T-helper 1 cell (primary cell): Measurements from ENCODE around the gene SLC5A10.
A peak's percentile ranks its signal among the peaks of the same experiment; 100 is the strongest.

ENCODE experiments used
- DNase-seq, 5 donors: peaks; one replicate each; pipeline ENCODE4 v3.0.0-alpha.2; 2012 to 2020

The SLC5A10 gene

DNA sequence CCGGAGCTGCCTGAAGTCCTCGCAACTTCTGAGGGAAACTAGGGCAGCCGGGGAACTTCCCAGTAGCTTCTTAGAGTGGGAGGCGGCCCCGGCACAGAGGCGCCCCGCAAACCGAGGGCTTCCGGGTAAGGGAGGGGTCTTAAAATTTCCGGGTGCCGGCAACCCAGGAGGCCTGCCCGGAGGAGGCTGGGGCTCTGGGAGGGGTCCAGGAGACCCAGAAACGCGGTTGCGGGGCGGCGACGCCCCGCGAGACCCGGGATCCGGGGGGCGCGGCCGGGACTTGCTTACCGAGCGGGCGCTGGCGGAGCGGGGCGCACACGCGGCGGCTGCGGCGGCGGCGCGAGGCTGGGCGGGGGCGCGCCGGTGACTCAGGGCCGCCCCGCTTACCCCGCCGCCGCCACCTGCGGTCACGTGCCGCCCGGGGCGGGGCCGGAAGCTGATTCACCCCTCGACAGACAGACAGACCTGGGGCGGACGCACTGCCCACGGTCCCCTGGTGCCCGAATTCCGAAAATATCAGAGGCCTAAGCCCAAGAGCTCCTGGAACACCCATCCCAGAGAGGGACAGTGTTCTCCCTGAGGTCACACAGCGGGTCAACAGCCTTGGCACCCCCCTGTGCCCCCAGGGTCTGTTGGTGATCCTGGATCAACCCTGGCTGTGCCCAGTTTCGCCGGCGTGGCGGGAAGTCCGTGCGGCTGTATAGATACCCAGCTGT lies 52.6 kb downstream of the SLC5A10 start, which contains the start of gene FAM83G:
Gene FAM83G, minus strand, starts transcription at position 344 of the 716 bp plus-strand sequence. CDS start 723 bp downstream, outside the sequence.
- DNase-seq = peak; percentile 72 to 84 (median 80)

DNA sequence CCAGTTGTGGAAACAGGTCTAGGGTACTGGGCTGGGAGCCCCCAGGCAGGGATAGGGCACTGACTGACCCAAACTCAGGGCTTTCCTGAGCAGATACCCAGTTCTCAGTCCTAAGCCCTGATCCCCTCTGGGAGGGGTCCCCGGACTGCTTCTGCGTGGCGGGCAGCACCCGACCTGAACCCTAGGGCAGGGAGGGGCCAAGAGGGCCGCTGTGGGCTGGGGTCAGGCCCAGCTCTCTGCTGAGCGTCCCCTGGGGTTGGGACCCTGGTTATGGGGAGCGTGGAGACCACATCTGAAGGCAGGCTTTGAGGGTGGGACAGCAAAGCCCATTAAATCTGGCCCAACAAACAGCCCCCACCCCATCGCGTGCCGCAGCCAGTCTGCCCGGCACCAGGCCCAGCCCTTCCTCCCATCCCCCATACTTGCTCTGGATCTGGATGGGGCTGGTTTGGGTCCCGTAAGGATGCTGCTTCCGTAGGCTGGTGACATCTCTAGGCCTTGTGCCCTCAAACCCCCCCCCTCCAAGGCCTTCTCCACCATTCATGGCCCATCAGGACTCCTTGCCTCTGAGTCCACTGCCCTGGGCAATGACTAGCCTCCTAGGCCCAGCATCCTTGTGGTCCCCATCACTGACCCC lies 53.3 kb downstream of the SLC5A10 start:
- no peak for DNase-seq

DNA sequence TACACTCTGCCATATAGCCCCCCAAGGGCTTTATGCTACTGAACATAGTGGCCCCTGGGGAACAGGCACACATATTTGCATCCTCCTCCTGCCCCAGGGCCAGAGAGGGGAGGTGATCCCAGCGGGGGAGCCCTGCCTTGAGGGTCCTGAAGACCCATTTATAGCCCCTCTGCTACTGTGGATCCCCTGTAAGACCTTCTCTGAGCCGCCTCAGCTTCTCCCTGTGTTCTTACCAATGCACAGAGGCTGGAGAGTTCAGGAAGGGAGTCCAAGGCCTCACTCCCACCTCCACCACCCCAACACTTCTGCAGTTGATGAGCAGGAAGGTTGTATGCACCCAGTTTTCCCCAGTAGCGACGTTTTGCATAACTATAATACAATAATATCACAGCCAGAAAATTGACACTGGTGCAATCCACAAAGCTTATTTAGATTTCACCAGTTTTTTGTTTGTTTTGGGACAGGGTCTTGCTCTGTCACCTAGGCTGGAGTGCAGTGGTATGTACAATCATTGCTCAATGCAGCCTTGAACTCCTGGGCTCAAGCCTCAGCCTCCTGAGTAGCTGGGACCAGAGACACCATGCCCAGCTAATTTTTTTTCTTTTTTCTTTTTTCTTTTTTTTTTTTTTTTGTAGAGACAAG lies 53.9 kb downstream of the SLC5A10 start:
- DNase-seq = no peak

DNA sequence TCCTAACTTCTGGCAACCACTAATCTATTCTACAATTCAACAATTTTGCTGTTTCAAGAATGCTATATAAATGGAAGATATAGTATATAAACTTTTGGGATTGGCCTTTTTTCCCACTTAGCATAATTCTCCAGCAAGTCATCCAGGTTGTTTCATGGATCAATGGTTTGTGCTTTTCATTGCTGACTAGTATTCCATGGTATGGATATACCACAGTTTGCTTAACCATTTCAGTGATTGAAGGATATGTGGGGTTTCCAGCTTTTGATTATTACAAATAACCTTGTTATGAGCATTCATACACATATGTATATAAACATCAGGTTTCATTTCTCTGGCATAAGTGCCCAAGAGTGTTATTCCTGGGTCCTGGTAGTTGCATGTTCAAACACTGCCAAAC lies 54.7 kb downstream of the SLC5A10 start:
- DNase-seq = no peak

DNA sequence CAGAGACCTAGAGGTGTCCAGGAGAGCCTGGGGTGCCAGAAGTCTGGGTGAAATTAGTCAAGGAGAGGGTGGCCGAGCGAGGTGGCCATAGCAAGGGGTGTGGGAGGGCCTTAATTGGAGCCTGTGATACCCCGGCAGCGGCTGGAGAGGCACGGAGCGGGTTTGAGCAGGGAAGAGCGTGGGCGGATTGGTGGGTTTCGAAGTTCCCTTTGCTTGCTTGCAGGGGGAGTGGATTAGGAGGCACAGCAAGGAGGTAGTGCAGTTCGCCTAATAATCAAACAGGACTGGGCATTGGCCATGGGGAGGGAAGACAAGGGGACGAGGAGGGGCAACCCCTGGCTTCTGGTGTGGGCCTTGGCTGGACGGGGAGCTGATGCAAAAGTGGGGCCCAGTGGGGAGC lies 58.0 kb downstream of the SLC5A10 start:
- no peak for DNase-seq

DNA sequence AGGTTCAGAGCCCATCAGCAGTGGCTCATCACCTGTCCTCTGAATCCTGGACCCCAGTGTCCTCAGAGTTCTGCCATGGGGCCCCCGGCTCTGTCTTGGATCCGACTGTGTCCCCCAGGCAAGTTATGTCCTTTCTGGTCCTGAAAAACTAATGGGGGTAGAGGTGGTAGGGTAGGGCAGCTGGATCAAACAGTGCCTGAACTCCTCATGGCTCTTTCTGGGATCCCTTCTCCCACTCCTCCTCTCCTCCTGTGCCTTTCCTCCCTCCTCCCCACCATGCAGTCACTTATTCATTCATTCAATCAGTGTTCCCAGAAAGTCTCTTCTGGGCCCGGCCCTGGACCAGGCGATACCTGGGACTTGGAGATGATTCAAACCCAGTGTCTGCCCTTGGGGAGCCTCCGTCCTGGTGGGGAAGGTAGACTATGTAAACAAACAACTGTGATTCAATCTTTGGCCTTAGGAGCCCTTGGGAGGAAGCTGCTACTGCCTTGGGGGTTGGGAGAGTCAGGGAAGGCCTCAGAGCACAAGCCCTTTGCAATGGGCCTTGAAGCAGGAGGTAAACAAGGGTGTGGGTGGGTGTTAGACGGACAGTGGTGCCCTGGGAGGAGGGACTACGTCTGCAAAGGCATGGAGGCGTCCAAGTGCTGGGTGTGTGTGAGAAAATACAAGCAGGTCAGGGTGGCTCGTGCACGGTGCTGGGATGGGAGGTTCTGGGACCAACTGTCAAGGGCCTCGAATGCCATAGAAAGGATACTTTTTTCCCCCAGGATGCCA lies 59.0 kb downstream of the SLC5A10 start:
- DNase-seq = no peak

DNA sequence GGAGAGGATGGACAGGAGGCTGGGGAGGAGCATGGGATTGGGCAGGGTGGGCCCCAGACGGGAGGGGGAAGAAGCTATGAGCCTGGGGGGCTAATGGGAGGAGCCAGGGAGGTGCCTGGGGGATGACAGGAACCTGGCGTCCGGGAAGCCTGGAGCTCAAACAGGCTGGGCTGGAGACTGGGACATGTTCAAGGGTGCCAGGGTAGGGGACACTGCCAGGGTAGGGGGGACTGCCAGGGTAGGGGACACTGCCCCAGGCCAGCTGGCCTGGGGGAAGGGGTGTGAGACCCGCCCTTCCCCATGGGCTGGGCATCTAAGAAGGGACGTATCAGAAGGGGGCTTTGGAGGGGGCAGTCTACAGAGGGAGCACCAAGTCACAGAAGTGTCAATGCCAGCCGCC lies 59.6 kb downstream of the SLC5A10 start:
- no peak for DNase-seq

DNA sequence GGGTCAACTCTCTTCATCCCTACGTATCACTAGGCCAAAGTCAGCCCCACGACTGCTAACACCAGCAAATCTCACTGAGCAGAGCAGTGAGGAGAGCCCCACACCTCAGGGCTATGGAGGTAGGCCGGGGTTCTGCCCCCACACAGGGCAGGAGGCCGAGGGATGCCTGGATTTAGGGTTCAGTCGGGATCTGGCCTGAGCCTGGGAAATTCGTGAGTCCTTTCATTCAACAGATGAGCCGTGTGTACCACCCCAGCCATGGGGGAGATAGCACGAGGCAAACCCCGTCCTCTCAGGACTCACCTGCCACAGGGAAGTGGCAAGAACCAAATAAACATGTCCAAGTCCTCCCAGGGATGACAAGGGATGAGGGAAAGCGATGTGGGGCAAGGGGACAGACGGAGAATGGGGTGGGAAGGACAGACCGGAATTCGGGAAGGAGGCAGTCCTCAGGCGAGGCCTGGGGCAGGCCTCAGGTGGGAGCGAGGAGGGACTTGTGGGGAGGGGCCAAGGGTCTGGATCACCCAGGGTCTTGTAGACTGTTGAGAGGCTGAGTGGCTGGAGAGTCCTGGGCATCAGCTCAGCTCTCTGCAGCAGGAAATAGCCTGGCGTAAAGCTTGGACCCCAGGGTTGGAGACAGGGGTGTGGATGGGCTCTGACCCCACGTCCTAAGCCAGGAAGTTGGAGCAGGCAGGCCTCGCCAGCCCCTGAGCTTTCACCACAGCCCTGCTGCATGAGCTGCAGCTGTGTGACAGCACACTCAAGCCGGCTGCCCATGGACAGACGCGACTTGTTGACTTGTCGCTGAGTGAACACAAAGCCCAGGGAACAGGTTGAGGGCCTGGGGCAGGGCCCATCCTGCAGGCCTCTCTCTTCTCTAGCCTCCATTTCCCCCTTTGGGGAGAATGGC lies 60.5 kb downstream of the SLC5A10 start:
- no peak for DNase-seq

DNA sequence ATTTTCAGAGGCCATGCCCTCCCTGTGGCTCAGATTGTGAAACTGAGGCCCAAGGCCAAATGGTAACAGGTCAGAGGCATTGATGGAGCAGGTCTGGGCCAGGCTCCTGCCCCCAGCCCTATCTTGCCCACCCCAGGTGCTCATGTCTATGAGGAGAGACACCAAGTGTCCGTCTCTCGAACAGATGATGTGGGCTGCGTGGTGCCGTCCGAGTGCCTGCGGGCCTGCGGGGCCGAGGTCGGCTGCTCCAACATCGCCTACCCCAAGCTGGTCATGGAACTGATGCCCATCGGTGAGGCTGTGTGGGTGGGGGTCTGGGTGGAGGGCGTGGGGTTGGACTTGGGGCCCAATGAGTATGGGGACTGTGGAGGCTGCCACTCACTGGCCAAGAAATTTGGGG lies 61.3 kb downstream of the SLC5A10 start:
- no peak for DNase-seq

DNA sequence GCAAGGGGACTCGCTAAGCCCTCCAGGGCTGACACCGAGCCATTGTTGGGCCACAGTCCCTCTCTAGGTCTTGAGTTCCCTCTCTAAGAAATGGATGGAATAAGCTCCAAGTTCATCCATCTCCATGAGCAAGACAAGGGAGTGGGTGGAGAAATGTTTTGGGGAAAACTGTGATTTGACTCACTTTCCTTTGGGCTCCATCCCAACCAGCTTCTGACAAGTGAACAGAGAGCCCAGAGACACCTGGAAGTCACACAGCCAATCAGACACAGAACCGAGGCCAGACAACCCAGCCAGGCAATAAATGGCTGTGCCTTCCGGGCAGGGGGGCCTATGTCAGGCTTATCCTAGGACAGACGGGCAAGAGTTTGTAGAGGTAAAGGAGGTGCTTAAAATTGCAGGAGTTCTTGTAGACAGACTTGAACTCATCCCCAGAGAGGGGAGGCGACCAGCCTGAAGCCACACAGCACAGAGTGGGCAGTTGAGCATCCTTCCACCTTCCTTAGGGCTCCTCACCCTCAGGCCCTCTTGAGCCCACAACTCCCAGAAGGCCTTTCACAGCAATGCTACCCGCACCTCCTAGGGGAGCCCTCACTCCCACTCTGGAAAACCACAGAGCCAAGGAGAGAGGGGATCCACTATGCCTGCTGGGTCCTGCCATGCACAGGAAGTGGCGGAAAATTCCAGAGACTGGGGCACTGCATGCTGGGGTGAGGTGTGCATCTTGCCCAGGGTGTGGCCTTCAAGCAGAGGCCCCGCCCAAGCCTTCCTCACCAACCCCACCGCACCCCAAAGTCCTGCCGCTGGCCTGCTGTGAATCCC lies 62.1 kb downstream of the SLC5A10 start:
- DNase-seq = no peak

DNA sequence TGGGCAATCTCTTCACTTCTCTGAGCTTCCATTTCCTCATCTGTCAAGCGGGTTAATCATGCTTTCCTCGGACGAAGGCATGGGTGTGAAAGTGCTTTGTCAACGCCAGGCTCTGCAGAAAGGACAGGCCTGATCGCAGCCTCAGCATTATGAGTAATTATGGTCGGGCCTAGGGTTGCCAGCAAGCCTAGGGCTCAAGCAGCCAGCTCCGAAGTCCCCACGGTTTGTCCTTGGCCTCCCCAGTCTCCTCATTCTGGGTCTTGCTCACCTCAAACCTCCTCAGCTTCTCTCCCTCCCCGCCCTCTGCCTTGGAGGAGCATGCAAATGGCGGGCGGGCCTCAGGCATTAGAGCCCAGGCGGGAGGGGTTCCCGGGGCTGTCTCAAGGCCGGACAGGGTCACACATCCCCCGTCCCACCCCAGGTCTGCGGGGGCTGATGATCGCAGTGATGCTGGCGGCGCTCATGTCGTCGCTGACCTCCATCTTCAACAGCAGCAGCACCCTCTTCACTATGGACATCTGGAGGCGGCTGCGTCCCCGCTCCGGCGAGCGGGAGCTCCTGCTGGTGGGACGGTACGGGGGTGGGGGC lies 62.8 kb downstream of the SLC5A10 start:
- no peak for DNase-seq

DNA sequence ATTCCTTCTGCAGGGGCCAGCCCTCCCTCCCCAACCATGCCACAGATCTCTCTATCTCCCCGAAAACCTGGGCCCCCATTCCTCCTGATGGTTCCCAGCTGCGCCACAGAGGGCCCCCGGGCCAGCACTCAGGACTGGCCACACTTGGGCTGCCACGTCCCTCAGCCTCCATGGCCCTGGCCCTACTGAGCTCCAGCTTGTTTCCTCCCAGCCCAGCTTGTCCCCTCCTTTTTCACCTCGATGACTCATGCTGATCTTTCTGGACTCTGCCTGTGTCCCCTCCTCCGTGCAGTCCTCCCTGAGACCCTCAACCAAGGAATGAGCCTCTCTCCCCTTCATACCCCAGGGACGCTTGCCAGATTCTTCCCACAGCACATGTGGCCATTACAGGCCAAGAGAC lies 63.5 kb downstream of the SLC5A10 start:
- no peak for DNase-seq

DNA sequence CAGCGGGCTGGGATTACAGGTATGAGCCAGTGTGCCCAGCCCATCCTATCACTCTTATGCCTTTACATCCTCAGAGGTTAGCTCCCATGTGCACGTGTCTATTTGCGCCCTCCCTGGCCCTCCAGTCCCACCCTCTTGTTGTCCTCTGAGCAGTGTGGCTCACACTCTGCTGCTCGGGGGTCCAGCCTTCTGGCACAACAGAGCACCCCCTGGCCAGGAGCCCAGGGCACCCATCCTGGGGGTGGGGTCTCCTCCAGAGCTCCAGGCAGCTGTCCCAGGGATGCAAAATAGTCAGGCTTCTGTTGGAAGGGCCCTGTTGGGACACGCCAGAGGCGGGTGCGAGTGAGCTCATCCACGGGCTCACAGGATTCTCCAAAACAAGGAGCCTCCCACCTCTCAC lies 64.3 kb downstream of the SLC5A10 start:
- DNase-seq = no peak

DNA sequence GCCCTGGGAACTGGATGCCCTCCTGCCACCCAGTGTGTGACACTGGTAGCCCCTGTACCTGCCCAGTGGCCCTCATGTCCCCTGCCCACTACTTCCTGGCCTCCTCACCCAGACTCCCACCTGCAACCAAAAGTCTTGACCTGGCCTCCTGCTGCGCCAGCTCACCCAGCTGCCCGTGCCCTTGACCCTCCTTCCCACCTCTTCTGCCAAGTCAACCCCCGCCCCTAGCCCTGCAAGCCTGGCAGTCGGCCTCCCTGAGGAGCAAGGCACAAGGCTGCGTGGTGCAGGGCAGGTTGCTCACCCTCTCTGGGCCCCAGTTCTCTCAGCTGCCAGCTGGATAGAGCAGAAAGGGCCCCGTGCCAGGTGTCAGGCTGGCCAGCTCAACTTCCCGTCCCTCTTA lies 64.9 kb downstream of the SLC5A10 start:
- no peak for DNase-seq

DNA sequence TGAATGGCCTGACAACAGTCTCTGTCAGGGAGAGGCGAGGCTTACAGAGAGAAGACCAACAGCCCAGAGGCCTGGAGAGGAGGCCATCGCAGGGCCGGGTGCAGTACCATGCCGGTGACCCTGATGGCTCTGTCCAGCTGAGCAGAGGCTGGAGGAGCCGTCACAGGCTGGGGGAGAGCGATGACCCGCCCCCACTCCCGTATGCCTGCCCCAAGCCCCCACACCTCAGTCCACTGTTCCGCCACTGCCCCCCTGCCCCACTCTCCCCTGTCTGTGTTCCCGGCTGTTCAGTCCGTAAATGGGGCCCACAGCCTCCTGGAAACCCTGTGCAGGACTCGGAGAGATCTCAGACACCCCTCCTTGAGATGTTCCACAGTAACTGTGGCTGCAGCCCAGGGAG lies 65.4 kb downstream of the SLC5A10 start:
- no peak for DNase-seq

DNA sequence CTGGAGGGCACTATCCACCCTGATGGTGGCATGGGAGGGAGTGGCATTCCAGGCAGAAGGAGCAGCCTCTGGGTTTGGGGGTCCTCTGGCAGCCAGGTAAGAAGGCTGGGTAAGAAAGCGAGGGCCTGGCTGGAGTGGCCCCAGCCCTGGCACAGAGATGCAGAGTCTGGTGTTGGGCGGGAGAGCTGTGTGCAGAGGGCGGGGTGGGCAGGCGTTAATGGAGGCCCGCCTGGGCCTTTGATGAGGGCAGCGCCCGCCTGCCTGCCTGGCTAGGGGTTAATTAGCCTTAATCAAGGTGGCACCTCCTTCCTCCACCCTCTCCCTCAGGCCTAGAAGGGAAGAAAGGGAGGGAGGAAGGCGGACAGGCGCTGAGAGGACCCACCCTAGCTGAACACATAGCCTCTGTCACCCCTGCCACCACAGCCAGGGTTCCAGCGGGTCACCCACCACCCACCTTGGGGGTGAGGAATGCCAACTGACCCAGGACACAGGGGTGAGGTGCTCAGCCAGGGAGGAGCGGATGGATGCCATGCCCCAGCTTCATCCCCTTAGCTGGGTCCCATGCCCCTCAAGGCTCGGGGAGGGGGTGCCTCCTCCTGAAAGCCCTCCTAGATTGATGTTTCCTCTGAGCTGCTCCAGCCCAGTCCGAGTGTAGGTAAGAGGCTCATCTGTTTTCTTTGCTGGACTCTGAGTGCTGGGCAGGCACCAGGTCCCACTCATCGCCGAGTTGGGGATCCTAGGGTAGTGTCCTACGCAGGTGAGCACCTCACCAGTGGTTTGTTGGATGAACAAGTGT lies 66.0 kb downstream of the SLC5A10 start:
- DNase-seq = no peak

DNA sequence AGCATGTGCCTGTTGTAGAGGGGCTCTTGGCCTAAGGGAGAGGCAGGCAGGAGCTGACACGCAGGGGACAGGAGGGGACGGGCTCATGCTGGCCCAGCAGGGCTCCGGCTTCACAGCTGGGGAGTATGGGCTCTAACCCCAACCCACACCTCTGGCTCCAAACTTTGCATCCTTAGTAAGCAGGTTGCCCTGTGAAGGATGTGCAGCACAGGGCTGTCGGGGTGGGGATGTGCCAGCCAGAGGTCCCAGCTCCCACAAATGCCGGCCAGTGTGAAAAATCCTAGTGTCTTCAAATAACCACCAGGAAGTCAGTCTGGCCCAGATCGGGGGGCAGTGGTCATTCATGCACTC lies 66.6 kb downstream of the SLC5A10 start:
- DNase-seq = no peak

DNA sequence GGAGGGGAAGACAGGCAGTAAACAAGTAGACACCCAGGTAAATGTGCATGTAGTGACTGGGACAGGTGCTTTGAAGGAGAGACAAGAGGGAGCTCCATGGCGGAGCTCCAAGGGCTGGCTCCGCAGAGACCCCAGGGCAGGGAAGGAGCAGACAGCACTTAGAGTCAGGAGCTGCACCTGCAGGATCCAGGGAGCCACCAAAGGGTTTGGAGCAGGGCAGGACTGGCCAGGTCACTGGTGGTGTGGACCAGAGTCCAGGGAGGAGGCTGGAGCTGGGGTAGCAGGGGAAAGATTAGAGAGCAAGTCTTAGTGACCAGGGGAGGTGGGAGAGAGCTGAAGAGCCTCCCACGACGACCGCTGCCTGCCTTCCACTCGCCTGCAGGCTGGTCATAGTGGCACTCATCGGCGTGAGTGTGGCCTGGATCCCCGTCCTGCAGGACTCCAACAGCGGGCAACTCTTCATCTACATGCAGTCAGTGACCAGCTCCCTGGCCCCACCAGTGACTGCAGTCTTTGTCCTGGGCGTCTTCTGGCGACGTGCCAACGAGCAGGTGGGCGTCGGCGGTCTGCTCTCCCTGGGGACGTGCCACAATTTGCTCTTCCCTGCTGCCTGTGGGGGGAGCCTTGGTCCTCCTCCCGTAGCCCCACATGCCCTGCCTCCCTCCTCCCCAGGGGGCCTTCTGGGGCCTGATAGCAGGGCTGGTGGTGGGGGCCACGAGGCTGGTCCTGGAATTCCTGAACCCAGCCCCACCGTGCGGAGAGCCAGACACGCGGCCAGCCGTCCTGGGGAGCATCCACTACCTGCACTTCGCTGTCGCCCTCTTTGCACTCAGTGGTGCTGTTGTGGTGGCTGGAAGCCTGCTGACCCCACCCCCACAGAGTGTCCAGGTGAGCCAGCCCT lies 67.3 kb downstream of the SLC5A10 start:
- DNase-seq = no peak

DNA sequence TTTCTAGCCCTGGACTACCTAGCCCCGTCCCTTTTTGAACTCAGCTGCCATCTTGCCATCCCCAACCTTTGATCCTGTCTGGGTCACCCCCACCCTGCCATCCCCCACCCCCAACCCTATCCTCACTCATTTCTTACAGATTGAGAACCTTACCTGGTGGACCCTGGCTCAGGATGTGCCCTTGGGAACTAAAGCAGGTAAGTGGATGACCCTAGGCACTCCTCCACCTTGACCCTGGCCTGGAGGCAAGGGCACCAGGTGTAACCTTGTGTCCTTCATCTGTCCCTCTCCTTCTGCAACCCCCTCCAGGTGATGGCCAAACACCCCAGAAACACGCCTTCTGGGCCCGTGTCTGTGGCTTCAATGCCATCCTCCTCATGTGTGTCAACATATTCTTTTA lies 68.1 kb downstream of the SLC5A10 start:
- DNase-seq = no peak
